HG02678 (cell line): Measurements from ENCODE around the gene SYCE3.
A peak's percentile ranks its signal among the peaks of the same experiment; 100 is the strongest.

Experiments used
- ATAC-seq: cut with Tn5 transposase; IDR thresholded peaks from one replicate; pipeline ENCODE4 v1.9.1; 2021; ENCODE audit warnings: mild to moderate bottlenecking, moderate library complexity; ENCODE audit not compliant: unreplicated experiment

The SYCE3 gene

DNA sequence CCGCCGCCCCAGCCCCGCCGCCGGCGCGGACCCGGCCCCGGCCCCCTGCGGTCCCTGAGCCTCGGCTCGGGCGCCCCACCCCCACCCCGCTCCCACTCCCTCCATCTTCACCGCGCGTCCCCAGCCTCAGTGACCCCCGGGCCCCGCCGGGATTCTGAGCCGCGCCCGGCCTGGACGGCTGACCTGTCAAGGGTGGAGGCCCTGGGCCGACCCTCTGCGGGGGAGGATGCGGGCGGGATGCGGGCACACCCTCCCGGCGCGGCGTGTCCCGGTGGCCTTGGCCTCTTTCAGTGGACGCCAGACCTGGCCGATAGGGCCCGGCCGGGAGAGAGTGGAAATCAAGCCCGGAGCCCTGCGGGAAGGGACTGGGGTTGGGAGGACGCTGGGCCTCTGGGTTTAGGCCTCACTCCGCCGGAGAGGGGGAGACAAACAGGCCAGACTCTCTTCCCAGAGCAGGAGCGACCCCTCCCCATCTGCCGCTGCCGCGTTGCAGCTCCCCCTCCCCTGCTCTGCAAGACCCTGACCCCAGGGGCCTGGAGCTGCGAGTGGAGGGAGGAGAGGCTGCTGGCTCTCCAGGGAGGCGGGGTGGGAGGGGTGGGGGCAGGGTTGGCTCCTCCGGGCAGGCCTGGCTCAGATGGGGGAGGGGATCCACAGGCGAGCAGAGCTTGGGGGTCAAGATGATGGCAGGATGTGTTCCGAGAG lies 38.4 kb upstream of the SYCE3 start:
- ATAC-seq: no peak

- ATAC-seq: no peak
These were observed 37.8 kb upstream of the SYCE3 start, which contains the start of gene MAPK8IP2 for GRCh38 chr22:50600538-50600937. MAPK8IP2 (plus strand) TSS chr22:50600793; CDS start chr22:50600819, 26 bp downstream.

GRCh38 chr22:50599816-50600455 lies 37.2 kb upstream of the SYCE3 start:
- ATAC-seq: no peak

DNA sequence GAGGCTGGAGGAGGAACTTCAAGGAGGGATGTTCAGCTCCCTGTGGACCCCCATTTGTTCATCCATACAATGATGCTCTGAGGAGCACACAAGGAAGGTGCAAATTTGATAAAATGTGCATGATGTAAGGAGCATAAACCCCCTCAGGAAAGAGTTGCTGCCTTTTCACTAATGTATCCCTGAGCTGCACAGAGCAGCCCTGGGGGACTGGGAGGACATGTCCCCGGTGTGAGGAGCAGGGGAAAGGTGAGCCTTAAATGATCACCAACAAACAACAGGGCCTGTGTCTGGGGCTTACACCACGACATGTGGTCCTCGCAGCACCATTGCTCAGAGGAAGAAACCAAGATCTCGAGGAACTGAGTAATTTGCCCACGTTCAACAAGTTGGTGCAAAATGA lies 34.4 kb upstream of the SYCE3 start:
- no peak for ATAC-seq

GRCh38 chr22:50595189-50595588 lies 32.5 kb upstream of the SYCE3 start:
- no peak for ATAC-seq

GRCh38 chr22:50587407-50587806 lies 24.7 kb upstream of the SYCE3 start:
- no peak for ATAC-seq

DNA sequence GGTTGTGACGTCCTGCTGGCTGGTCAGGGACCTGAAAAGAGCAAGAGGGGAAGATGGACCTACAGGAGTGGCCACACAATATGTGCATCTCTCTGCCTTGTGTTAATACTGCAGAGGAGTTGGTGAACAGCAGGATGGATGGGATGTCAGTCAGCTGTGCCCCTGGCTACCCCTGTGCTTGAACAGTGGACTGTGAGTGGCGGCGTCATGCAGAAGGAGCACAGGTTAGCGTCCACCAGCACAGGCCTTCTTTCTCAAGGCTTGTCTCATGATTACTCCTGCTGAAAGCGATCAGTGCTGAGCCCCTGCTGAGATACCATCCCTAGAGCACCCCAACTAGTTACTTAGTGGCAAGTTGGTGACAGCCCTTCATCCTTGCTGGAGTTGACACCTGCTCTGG lies 23.7 kb upstream of the SYCE3 start:
- no peak for ATAC-seq

DNA sequence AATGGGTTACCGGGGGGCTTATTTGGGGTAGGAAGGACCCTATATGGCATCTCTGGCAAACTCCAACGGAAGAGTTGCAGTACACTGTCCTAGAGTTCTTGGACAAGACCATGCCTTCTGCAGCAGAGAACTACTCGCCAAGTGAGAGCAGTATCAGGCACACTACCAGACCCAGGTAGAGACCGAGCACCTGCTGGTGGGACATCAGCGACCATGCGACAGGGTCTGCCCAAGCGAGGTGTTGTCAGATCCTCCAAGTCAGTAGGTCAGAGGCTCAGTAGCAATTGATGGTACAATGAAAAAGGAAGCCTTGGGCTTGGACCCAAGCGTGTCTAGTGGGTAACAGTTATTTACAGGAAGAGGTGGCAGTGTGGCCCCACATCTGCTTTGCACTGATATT lies 23.1 kb upstream of the SYCE3 start:
- no peak for ATAC-seq

GRCh38 chr22:50585238-50585637 lies 22.5 kb upstream of the SYCE3 start:
- no peak for ATAC-seq

- ATAC-seq: no peak
These were observed 21.7 kb upstream of the SYCE3 start for GRCh38 chr22:50584106-50585096.

- peak; percentile 19 for ATAC-seq
These were observed 20.7 kb upstream of the SYCE3 start for GRCh38 chr22:50583294-50583861.

- peak; percentile 91 for ATAC-seq
These were observed 20.0 kb upstream of the SYCE3 start, which contains the start of gene CHKB for GRCh38 chr22:50582493-50583293. CHKB (minus strand) TSS chr22:50582849; CDS start chr22:50582781, 68 bp downstream.

- ATAC-seq: no peak
These were observed 19.3 kb upstream of the SYCE3 start for GRCh38 chr22:50581950-50582492.

- no peak for ATAC-seq
These were observed 18.6 kb upstream of the SYCE3 start for GRCh38 chr22:50581031-50581949.

GRCh38 chr22:50579752-50580151 lies 17.0 kb upstream of the SYCE3 start:
- no peak for ATAC-seq

DNA sequence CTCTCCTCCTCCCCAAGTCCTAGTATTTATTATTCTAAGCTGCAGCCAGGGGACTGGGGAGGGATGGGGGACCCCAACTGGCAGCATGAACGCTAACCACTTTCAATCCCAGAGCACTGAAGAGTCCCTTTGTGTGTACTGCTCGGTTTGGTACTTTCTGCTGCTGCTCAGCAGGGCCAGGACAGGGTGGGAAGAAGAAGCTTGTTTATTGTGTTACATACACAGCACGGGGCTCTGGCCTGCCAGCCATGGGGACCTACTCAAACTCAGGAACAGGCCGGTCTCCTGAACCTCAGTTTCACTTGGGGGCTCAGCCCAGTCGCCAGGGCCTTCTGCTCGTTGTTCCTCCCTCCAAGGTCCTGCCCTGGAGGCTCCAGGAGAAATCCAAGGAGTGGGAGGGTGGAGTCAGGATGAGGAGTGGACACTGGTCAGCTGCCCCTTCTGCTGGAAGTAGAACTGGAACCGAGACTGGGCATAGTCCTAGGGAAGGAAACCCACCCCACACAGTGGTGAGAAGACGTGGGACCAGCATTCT lies 16.1 kb upstream of the SYCE3 start:
- ATAC-seq: no peak

DNA sequence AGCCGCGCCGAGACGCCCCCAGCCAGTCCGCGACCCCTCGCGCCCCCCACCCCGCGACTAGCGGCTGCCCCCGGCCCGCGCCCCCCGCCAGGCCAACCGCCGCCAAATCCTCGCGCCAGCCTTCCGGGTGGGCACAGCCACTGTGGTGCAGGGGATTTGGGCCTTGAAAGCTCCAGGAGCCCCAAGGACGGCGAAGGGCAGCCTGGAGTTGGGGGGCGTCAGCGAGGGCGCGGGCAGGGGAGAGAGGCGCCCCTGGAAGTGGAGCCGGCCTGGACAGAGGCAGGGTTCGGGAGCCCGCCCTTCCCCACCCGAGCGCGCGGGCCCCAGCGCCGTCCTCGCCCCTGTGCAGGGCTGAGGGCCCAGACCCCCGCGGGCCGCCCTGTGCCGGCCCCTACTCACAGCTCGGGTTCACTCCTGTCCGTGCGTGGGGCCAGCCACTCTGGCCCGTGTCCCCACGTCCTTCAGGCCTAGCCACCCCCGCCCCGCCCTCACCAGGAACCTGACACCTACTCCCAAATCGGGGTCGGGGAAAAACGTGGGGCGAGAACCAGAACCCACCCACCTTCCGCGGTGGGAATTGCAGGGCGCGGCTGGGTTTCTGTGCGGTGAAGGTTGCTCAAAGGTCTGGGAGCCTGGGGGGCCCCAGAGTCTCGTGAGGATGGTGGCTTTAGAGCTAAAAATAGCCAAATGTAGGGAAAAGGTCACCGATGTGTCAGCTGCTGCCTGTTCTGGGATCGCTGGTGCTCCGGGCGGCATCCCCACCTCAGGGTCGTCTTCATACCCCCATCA lies 15.5 kb upstream of the SYCE3 start, which contains the start of gene CPT1B:
Gene CPT1B, minus strand, starts transcription at position 441 of the 789 bp plus-strand sequence. CDS start 512 bp downstream, outside the sequence.
- no peak for ATAC-seq

- ATAC-seq: no peak
These were observed 14.9 kb upstream of the SYCE3 start for GRCh38 chr22:50577697-50577986.
